Choroid plexus epithelial cell (primary cell): Measurements from ENCODE around the gene FOXF1.

Source experiments
- DNase-seq: peaks from one replicate; pipeline ENCODE4 v3.0.0-alpha.2; 2010; ENCODE audit warnings: low read depth
- H3K4me3 ChIP-seq: 2 replicates; pipeline ENCODE4 v1.5.1; 2011; ENCODE audit warnings: low read depth, mild to moderate bottlenecking, control low read depth, low read length, moderate library complexity
- CTCF ChIP-seq: conservative IDR thresholded peaks from 2 replicates; pipeline ENCODE4 v1.5.1; 2011; ENCODE audit warnings: low read depth, mild to moderate bottlenecking, control low read depth, inconsistent platforms, low read length, moderate library complexity

FOXF1 gene

GRCh38 chr16:86508947-86509758 lies 1.2 kb upstream of the FOXF1 start:
- peak; percentile 82 for DNase-seq

GRCh38 chr16:86509759-86510464 lies 415 bp upstream of the FOXF1 start:
- H3K4me3 ChIP-seq = peak overlapping the region; percentile 74
- no peak for TF ChIP-seq CTCF
- peak; percentile 89 for DNase-seq

More at GRCh38 chr16:86508947-86509758, 1.2 kb upstream of the FOXF1 start:
- peak overlapping the region; percentile 74 for H3K4me3 ChIP-seq
- no peak for TF ChIP-seq CTCF

GRCh38 chr16:86511317-86512161 lies 1.2 kb downstream of the FOXF1 start:
- no peak for TF ChIP-seq CTCF
- peak; percentile 43 for DNase-seq
- peak overlapping the region; percentile 74 for H3K4me3 ChIP-seq

DNA sequence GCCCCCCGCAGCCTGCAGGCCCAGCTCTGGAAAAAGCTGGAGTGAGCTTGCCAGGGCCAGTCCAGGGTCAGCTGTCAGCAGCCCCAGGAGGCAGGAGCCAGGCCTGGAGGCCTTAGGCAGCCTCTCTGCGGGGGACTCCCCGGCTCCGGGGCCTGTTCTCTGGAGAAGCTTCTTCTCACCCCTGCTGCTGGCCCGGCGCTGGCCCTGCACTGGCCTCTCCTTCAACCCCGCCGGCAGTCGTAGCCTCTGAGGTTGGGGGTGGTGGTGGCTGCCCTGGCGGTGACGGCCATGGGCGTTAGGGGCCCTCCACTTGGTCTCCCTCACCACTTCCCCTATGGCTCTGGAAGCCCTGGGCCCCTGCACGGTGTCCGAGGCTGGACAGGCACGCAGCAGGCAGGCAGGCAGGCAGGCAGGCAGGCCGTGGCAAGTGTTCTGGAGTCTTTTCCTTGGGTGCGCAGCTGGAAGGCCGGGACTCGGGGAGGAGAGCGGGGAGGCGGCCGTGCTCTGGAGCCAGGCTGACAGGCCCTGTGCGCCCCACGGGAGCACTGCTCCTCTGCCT lies 2.1 kb downstream of the FOXF1 start:
- DNase-seq = peak; percentile 78
- TF ChIP-seq CTCF = no peak
- peak overlapping the region; percentile 74 for H3K4me3 ChIP-seq

- TF ChIP-seq CTCF = no peak
- H3K4me3 ChIP-seq = peak overlapping the region; percentile 74
- peak; percentile 34 for DNase-seq
Measured at GRCh38 chr16:86512860-86513470, 2.6 kb downstream of the FOXF1 start.
